Measurements from ENCODE around the gene KIF23. TPM values are rescaled to one million over a fixed set of nuclear protein-coding genes. Genes with fewer than 3 reads are reported as not detected.

The KIF23 gene
- total RNA-seq, 1 donor from 2014 or later = 1.5 TPM

GRCh38 chr15:69462030-69462492 is 47.9 kb downstream of the KIF23 start:
- ATAC-seq (ENCODE audit: low read depth) = peak; percentile 7

GRCh38 chr15:69462493-69463181 is 48.5 kb downstream of the KIF23 start:
- H3K9me3 Mint-ChIP-seq = no peaks in the 10 kb centered on the region
- ATAC-seq (ENCODE audit: low read depth) = peak; percentile 99

More at GRCh38 chr15:69462030-69462492, 47.9 kb downstream of the KIF23 start:
- POLR2A ChIA-PET = interaction anchor here (2.0 to 5.6 kb wide), 2 partner anchors 10 to 48 kb away, joined by 9 to 156 read pairs; partner anchors contain the start of genes KIF23 and RPLP1
- Mint-ChIP-seq H3K36me3 (ENCODE audit: low read depth) (peaks cover 13% of the 10 kb centered on the region), H3K9me3 (no peaks in the 10 kb centered on the region), H3K4me1 (peaks cover 28% of the 10 kb centered on the region), H3K27me3 (no peaks in the 10 kb centered on the region), H3K4me3 (peak overlapping the region; percentile 91), H3K27ac (peak overlapping the region; percentile 82)
- CTCF ChIA-PET = interaction anchor here (0.6 to 3.0 kb wide), 5 partner anchors 8 to 1043 kb away, joined by 3 to 18 read pairs (median 4); partner anchors contain the start of gene RPLP1
- no peak for DNase-seq
- intact Hi-C loops (cut with micrococcal nuclease) = loop anchor here (1.0 to 5.0 kb wide), 4 partner anchors 10 to 635 kb away; partner anchors contain the start of genes GLCE, KIF23, RPLP1 and TLE3
- no peak for TF ChIP-seq CTCF (IDR thresholded peaks at IDR 0.05)

GRCh38 chr15:69463182-69463756 is 49.1 kb downstream of the KIF23 start:
- CTCF ChIA-PET = interaction anchor here (0.7 to 3.0 kb wide), 6 partner anchors 10 to 1625 kb away, joined by 3 to 18 read pairs (median 4); partner anchors contain the start of gene RPLP1
- no peak for ATAC-seq (ENCODE audit: low read depth)
- peak overlapping the region; percentile 91 for H3K4me3 Mint-ChIP-seq

More at GRCh38 chr15:69462493-69463181, 48.5 kb downstream of the KIF23 start:
- Mint-ChIP-seq H3K27me3 (no peaks in the 10 kb centered on the region), H3K36me3 (ENCODE audit: low read depth) (peaks cover 7% of the 10 kb centered on the region), H3K27ac (peak overlapping the region; percentile 82), H3K4me1 (peaks cover 23% of the 10 kb centered on the region), H3K4me3 (peak overlapping the region; percentile 91)
- ChIA-PET POLR2A (interaction anchor here (1.1 to 5.6 kb wide), 4 partner anchors 10 to 48 kb away, joined by 3 to 156 read pairs (median 6); partner anchors contain the start of genes KIF23 and RPLP1), CTCF (interaction anchor here (0.6 to 3.0 kb wide), 9 partner anchors 9 to 1625 kb away, joined by 3 to 18 read pairs (median 3); partner anchors contain the start of gene RPLP1)
- intact Hi-C loops (cut with micrococcal nuclease) = loop anchor here (1.0 to 5.0 kb wide), 4 partner anchors 10 to 635 kb away; partner anchors contain the start of genes GLCE, KIF23, RPLP1 and TLE3
- peak; percentile 87 for DNase-seq
- TF ChIP-seq CTCF (IDR thresholded peaks at IDR 0.05) = peak; percentile 78

GRCh38 chr15:69465253-69465652 is 51.1 kb downstream of the KIF23 start:
- peaks cover 26% of the 10 kb centered on the region for H3K4me1 Mint-ChIP-seq
- no peaks in the 10 kb centered on the region for H3K27me3 Mint-ChIP-seq
- H3K36me3 Mint-ChIP-seq (ENCODE audit: low read depth) = no peaks in the 10 kb centered on the region
- CTCF ChIA-PET = interaction anchor here (1.2 to 2.4 kb wide), 2 partner anchors 10 to 12 kb away, joined by 3 to 8 read pairs; no protein-coding TSS in a partner anchor
- no peak for DNase-seq
- ATAC-seq (ENCODE audit: low read depth) = no peak
- no peak overlapping the region for H3K4me3 Mint-ChIP-seq
- no peak overlapping the region for H3K27ac Mint-ChIP-seq
- POLR2A ChIA-PET = interaction anchor here (5.6 kb wide), 1 partner anchor 13 kb away, joined by 156 read pairs; the partner anchor contains the start of gene RPLP1
- H3K9me3 Mint-ChIP-seq = no peaks in the 10 kb centered on the region
- TF ChIP-seq CTCF (IDR thresholded peaks at IDR 0.05) = no peak
- intact Hi-C loops (cut with micrococcal nuclease) = loop anchor here (5.0 kb wide), 1 partner anchor 408 kb away; no protein-coding TSS in a partner anchor

More at GRCh38 chr15:69463182-69463756, 49.1 kb downstream of the KIF23 start:
- TF ChIP-seq CTCF (IDR thresholded peaks at IDR 0.05) = no peak
- POLR2A ChIA-PET = interaction anchor here (0.7 to 5.6 kb wide), 5 partner anchors 11 to 904 kb away, joined by 3 to 156 read pairs (median 3); partner anchors contain the start of genes KIF23 and RPLP1
- intact Hi-C loops (cut with micrococcal nuclease) = loop anchor here (2.0 to 5.0 kb wide), 3 partner anchors 48 to 634 kb away; partner anchors contain the start of genes GLCE, KIF23 and TLE3
- H3K27ac Mint-ChIP-seq = peak overlapping the region; percentile 82
- DNase-seq = no peak
- peaks cover 3% of the 10 kb centered on the region for H3K36me3 Mint-ChIP-seq (ENCODE audit: low read depth)
- H3K27me3 Mint-ChIP-seq = no peaks in the 10 kb centered on the region
- H3K9me3 Mint-ChIP-seq = no peaks in the 10 kb centered on the region
- peaks cover 24% of the 10 kb centered on the region for H3K4me1 Mint-ChIP-seq

Data from activated B cell treated with CpG ODN at 0.5 μM for 24 hours (primary cell).